Calu3 (cell line): ENCODE measurements around the gene CETN2. TPM values are rescaled to one million over a fixed set of nuclear protein-coding genes. Genes with fewer than 3 reads are reported as not detected.
"Not testable (repeated sequence)": the region's sequence is repeated elsewhere in the genome, so short reads cannot be mapped to it uniquely, and the experiment has no call there.

Source experiments
- BruUV-seq: library from RNA; stranded (reverse); fragments of 400-500 nt; replicated peaks from 2 replicates; lab custom pipeline; 2021; lab: Mats Ljungman, UMichigan
- CTCF ChIA-PET: fragments of 300-600 bp; sonication (Branson Sonifier 250); formaldehyde crosslinking; loops from one replicate; lab custom pipeline; 2022; ENCODE audit warnings: antibody characterized with exemption; lab: Charles Lee
- DNase-seq: peaks from one replicate; pipeline ENCODE4 v3.0.0; 2022
- H3K27ac Mint-ChIP-seq: one replicate; pipeline ENCODE4 v1.8.0; 2022; ENCODE audit warnings: mixed read lengths; ENCODE audit not compliant: unreplicated experiment
- H3K27me3 Mint-ChIP-seq: one replicate; pipeline ENCODE4 v1.8.0; 2022; ENCODE audit warnings: mixed read lengths; ENCODE audit not compliant: unreplicated experiment
- H3K36me3 Mint-ChIP-seq: one replicate; pipeline ENCODE4 v1.8.0; 2022; ENCODE audit warnings: mild to moderate bottlenecking, moderate library complexity, mixed read lengths; ENCODE audit not compliant: insufficient read depth, unreplicated experiment
- H3K4me1 Mint-ChIP-seq: one replicate; pipeline ENCODE4 v1.8.0; 2022; ENCODE audit warnings: mild to moderate bottlenecking, low read depth, mixed read lengths; ENCODE audit not compliant: unreplicated experiment
- H3K4me3 Mint-ChIP-seq: one replicate; pipeline ENCODE4 v1.8.0; 2022; ENCODE audit warnings: mild to moderate bottlenecking, low read depth, moderate library complexity, mixed read lengths; ENCODE audit not compliant: unreplicated experiment
- H3K9me3 Mint-ChIP-seq: one replicate; pipeline ENCODE4 v1.8.0; 2022; ENCODE audit warnings: low read depth, mixed read lengths; ENCODE audit not compliant: unreplicated experiment
- CTCF ChIP-seq: fragments of 200-600 bp; IDR thresholded peaks from one replicate; pipeline ENCODE4 v1.8.0; 2022; ENCODE audit warnings: antibody characterized with exemption; ENCODE audit not compliant: unreplicated experiment
- intact Hi-C: fragments of 100-400 bp; cut with micrococcal nuclease; formaldehyde crosslinking; loops from one replicate; pipeline ENCODE4 v1.10.0; 2022; ENCODE audit not compliant: unreplicated experiment
- total RNA-seq: library from RNA; stranded (reverse); gene quantifications from 2 replicates; pipeline ENCODE4 v1.2.3, GENCODE V29; 2022

The CETN2 gene
- total RNA-seq, 1 experiment from 2014 or later, result 40.2 TPM

DNA sequence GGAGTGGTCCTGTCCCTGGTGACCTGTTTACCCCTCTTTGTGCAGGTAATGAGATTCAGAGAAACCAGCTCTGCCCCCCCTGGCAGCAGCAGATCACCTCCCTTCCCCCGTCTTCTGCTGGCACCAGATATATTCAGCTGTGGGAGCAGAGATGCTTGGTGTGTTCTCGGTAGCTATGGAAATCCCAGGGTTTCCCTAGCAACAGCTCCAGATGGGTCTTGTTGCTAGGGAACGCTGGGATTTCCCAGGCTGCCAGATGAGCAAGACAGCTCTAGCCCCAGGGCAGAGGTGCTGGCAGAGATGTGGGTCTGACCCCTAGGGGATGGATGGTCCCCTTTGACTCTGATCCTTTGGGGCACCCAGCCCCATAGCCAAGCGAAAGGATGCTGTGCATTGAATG is 20.2 kb downstream of the CETN2 start:
- H3K9me3 Mint-ChIP-seq, result no peaks in the 10 kb centered on the region
- intact Hi-C loops, result loop anchor here (10.0 kb wide), 1 partner anchor 846 kb away; no protein-coding TSS in a partner anchor
- peaks cover 95% of the 10 kb centered on the region for H3K27me3 Mint-ChIP-seq
- BruUV-seq, result no TSS peak
- H3K4me3 Mint-ChIP-seq, result no peak overlapping the region
- H3K4me1 Mint-ChIP-seq, result no peaks in the 10 kb centered on the region
- TF ChIP-seq CTCF, result no peak
- CTCF ChIA-PET, result no interaction called here
- no peak for DNase-seq
- no peak overlapping the region for H3K27ac Mint-ChIP-seq
- no peaks in the 10 kb centered on the region for H3K36me3 Mint-ChIP-seq

DNA sequence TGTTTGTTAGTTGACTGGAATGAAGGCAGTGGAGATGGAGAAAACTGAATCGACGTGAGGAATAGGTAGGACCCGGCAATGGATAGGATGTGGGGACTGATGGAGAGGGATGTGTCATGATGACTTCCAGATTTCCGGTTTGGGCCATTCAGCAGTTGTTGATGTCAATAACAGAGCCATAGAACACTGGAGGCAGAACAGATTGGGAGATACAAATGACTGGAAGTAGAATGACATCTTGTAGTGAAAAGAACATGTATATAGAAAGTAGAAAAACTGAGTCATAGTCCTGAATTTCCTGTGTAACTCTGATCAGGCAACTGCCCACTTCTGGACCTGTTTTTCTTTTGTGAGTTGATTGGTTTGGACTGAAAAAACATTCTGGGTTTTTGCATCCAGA is 24.5 kb downstream of the CETN2 start:
- Mint-ChIP-seq H3K4me1 (no peaks in the 10 kb centered on the region), H3K27me3 (peaks cover 82% of the 10 kb centered on the region), H3K27ac (no peak overlapping the region), H3K9me3 (no peaks in the 10 kb centered on the region), H3K4me3 (no peak overlapping the region), H3K36me3 (no peaks in the 10 kb centered on the region)
- intact Hi-C loops, result no loop called here
- no TSS peak for BruUV-seq
- no peak for TF ChIP-seq CTCF
- DNase-seq, result no peak
- CTCF ChIA-PET, result no interaction called here

GRCh38 chrX:152798945-152799344 is 31.6 kb downstream of the CETN2 start:
- H3K4me1 Mint-ChIP-seq, result no peaks in the 10 kb centered on the region
- H3K36me3 Mint-ChIP-seq, result no peaks in the 10 kb centered on the region
- CTCF ChIA-PET, result no interaction called here
- TF ChIP-seq CTCF, result no peak
- no peak overlapping the region for H3K27ac Mint-ChIP-seq
- BruUV-seq, result no TSS peak
- H3K4me3 Mint-ChIP-seq, result no peak overlapping the region
- no peak for DNase-seq
- H3K9me3 Mint-ChIP-seq, result no peaks in the 10 kb centered on the region
- peaks cover 69% of the 10 kb centered on the region for H3K27me3 Mint-ChIP-seq
- intact Hi-C loops, result no loop called here

DNA sequence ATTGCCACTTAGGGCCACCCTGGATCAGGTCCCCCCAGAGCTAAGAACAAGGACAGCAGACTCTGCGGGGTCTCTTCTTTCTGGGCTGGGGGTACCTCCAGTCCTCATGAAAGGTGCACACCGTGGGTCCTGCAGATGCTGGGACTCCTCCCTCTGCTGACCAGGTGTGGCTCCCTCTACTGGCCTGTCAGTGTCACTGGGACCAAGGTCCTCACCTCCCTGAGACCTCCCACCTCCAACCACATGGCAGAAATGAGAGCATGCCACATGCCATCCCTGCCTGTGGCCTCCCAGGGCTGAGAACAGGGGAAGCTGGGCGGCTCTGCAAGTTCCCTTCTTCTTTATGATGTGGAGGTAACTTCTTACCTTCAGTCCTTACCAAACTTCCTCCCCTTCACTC is 43.5 kb downstream of the CETN2 start:
- H3K27me3 Mint-ChIP-seq, H3K27ac Mint-ChIP-seq, intact Hi-C loops, H3K36me3 Mint-ChIP-seq, H3K4me1 Mint-ChIP-seq, H3K9me3 Mint-ChIP-seq, CTCF ChIA-PET, BruUV-seq, H3K4me3 Mint-ChIP-seq, DNase-seq: not testable (repeated sequence)

Other genes with a start within 250 kb of the CETN2 start
- not detected in 2 replicates for gene GABRQ, start 192.9 kb downstream of the CETN2 start, total RNA-seq
- not detected in 2 replicates for gene MAGEA3, start 132.0 kb downstream of the CETN2 start, total RNA-seq
- gene CSAG2, start 121.5 kb downstream of the CETN2 start, total RNA-seq, result not detected in 2 replicates
- gene MAGEA2B, start 116.1 kb downstream of the CETN2 start, total RNA-seq, result not detected in 2 replicates
- not detected in 2 replicates for gene CSAG1, start 97.0 kb downstream of the CETN2 start, total RNA-seq
- not detected in 2 replicates for gene MAGEA12, start 97.0 kb downstream of the CETN2 start, total RNA-seq
- not detected in 2 replicates for gene MAGEA2, start 76.9 kb downstream of the CETN2 start, total RNA-seq
- not detected in 2 replicates for gene CSAG3, start 71.5 kb downstream of the CETN2 start, total RNA-seq
- gene MAGEA6, start 61.1 kb downstream of the CETN2 start, total RNA-seq, result not detected in 2 replicates
- gene NSDHL, start 306 bp upstream of the CETN2 start, total RNA-seq, result 36.5 and 38.1 TPM in 2 replicates
- gene ZNF185, start 67.3 kb upstream of the CETN2 start, total RNA-seq, result 24.3 and 25.2 TPM in 2 replicates
- not detected in 2 replicates for gene PNMA5, start 163.4 kb upstream of the CETN2 start, total RNA-seq
- gene PNMA3, start 225.7 kb upstream of the CETN2 start, total RNA-seq, result not detected in 2 replicates
- 0.31 and 0.44 TPM in 2 replicates for gene PNMA6A, start 241.7 kb upstream of the CETN2 start, total RNA-seq